Limb (tissue), 2 donors: Measurements from ENCODE around the gene SLC9C1.

Experiments
- DNase-seq, 2 donors: peaks; one replicate each; pipeline ENCODE4 v3.0.0-alpha.2; 2016; ENCODE audit errors: extremely low spot score in 2 of 2

SLC9C1 gene

DNA sequence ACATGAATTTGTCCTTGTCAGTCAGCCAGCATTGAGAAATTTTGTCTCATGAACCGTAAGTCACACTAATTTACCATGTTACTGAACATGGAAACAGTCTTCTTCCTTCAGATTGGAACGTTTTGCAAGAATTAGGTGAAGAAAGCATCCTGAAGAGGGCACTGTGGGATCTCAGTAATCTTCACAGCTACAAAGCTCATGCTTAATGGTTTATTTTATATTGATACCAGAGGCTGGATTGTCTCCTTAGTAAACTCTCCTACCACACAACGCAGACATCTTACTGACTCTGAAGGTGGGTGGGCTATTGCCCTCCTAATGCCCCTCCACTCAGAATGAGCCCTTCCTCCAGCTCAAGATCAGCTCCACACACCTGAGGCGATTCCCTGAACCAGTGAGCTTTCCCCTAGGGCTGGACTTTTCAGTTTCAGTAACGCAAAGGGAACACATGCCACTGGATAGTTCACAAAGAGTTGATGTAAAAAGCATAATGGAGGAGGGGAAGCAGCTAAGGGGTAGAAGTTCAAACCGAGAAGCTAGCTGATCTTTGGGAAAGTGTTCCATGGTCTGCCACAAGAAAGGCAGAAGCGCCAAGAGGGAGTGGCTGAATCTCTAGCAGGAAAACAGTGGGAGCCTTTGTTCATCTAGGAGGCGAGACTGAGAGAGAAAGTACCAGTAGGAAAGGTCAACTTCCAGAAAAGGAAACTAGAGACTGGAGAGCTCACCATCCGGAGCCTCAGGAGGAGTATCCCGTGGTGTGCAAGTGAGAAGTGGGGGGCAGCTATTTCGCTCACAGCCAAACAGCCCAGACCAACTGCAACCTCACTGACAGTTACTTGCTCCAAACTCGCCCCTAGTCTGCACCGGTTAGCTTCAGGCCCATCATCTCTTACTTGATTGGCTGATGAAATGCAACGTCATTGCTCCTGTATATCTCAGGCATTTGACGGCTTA lies at the start of gene SLC9C1:
SLC9C1 (minus strand) TSS at position 849 of the 954 bp plus-strand sequence. CDS start 7,425 bp downstream, outside the sequence.
- DNase-seq, result peak; percentile 52 to 84

DNA sequence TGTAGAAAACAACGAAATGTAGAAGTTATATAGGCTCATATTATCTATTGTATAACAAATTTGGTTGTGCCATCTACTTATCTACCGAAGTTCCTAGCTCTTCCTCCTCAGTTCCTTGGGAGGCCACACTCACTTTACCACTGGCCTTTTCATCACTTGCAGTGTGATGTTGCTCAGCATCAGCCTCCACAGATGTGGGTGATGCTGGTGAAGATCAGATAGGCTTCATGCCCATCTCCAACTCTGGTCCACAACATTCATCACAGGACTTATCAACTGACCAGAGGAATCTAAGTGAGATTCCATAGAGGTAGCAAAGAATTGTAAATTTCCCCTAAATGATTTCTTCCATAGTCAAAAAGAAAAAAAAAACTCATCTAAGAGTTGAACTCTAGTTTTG lies 47.4 kb upstream of the SLC9C1 start:
- DNase-seq, result no peak

DNA sequence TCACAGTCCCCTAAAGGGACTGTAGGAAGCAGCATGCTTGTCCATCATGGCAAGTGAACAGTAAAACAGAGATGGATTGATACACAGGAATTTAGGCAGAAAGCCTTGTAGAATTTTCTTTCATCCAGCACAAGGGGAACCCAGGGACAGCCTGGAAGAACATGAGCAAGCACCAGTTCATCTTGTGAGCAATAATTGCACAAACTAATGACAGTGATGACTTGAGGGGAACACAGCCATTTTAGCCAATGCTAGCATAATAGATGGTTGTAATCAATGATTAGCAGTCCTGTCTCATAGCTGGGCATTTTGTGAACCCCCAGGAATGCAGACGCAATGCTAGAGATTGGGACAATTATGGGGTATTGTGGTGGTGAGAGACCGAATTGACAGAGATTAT lies 45.6 kb upstream of the SLC9C1 start:
- DNase-seq, result no peak

DNA sequence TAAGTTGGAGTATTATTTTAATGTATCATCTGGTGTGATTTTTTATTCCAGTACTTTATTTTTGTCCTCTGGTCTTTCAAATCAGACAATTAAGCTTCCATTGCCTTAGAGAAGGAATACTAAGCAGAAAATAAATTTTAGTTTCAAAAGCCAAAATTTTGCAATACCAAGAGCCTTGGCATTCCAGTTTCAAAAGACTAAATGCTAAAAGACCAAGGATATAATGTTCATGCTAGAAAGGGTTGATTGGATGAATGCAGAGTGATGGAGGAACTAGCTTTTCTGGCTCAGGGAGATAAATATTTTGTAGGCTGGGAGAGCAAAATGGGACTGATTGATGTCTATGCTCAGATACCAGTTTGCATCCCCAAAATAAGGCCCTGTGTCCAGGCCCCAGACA lies 45.1 kb upstream of the SLC9C1 start:
- DNase-seq, result no peak

DNA sequence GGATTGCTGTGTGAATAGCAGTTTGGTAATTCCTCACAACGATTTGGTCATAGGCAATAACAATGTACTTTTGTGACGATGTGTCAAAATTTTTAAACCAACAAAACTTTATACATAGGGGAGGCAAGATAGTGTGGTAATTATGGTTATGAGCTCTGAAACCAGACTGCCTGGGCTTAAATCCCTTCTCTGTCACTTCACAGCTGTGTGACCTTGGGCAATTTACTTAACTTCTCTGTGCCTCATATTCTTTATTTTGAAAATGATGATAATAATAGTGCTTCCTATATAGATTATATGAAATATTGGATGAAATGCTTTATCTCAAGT lies 44.7 kb upstream of the SLC9C1 start:
- DNase-seq, result no peak

DNA sequence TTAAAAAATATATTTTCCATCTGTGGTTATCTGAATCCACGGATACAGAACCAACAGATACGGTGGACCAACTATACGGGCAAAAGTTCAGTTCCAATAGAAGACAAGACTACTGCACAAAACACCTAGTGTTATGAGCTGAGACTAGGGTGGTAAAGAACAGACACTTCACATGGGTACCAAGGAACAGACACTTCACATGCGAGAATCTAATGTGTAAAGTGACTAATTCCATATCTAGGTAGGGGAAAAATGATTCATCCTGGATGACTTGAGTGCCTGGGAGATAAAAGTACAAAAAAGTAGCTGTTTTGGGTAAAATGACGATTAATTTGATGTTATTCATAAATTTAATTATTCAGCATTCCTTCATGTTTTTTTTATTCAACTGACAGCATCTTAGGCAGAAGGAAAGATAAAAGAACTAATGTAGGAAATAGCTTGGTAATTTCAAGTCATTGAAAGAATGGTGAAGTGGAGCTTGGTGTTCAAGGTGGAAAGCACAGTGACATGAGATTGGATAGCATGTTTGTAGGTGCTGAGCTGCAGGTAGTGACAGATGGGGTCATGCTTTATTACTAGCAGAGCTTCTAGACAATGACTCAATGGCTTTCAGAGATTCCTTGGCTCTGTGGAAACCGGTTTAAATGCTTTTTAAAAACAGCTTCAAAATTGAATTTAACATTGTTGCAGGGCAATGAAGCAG lies 44.2 kb upstream of the SLC9C1 start:
- DNase-seq, result no peak

DNA sequence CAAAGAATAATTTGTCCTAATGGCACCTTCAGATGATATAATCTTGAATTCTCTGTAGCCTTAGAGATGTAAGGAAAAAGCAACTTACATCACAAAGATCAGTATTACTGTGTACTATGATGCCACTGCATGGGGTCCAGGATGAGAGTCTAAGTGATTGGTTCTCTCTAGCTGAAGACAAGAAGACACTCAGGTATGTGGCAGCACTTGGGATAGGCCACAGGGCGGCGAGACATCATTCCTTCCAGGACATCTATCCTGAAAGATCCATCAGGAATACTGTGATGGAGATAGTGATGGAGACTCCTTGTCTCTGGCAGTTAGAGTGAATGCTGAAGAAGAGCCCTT lies 41.4 kb upstream of the SLC9C1 start:
- no peak for DNase-seq

DNA sequence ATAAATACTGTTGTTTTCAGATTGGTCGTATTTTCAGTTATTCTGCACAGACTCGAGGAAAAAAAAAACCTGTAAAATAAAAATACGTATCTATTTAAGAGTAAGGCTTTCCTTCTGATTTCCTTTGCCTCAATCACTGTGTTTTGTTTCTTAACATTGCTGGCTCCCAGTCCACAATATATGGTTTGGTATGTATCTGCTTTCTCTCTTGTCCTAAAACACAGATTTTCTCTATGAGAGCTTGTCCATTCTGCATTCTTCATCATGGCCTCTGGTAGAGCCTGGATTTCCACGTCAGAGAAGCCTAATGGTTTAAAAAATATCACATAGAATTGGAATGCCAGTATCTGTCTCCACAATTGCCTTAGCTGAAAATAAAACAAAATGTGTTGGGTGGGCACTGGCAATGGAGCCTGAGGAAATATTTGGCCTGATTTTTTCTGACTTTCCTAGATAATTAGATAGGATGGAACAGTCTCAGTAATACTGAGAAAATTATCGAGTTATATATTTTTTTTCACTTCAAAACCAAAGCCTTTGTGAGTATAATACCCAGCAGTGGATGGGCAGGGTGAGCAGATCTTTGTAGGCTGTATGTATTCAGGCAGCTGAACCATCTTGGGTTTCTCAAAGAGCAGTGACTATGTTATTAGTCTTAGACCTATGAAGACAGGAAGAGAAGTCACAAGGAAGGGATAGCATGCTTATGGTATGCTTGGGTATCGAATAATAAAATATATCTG lies 40.8 kb upstream of the SLC9C1 start:
- DNase-seq, result no peak

DNA sequence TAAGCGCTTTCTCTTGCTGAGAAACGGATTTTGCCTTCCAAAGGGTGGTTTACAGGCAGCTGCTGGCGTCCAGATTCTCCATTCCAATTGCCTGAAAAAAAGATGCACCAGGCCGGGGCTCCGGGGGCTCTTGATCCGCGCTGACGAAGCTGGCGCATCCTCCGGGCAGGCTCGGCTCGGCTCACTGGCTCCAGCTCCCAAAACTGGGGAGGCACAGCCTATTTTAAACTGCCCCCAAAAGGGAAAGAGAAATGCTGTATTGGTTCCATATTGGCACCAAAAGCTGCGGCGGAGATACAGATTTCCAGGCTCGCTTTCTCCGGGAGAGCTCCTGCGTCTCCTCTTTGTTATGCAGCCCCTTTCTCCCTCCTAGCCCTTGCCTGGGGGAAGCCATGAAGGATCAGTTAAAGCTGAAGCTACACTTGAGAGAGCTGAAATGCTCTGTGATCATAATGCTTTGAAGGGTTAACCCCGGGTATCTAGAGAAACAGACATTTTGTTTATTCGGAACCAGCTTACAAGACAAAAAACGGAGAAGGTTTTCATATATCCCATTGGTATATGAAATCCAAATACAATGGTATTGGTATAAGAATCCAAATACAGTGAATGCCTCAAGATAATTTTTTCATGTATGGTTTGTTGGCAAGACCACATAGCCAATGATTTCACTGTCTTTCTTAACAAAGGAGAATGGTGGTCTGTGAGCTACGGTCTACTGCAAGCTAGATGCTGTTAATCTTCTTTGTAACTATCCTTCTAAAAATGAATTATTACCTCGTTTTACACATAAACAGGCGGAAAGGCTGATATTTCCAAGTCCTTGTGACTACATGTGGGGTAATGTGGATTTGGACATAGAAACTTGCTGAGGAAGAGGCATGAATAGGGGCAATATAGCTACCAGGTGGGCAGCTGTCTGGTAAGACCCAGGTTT lies 39.6 kb upstream of the SLC9C1 start:
- DNase-seq, result peak; percentile 73 to 78

DNA sequence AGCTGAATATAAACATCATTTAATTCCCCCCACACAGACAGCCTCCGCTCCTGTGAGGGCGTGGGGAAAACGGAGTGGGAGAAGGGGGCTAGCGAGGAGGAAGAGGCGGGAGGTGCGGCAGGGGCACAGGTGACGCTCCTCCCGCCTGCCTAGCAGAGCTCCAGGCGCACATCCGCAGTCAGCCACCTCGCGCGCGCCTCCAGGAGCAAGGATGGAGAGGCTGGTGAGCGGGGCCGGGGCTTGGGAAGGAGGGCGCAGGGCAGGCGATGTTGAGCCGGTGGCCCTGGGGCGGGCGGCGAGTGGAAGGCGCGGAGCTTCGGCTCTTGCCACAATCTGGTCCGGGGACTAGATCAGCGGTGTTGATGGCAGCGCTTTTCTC lies 39.0 kb upstream of the SLC9C1 start, which contains the start of gene CD200:
CD200 (plus strand) TSS at position 155 of the 379 bp plus-strand sequence; CDS start at position 212, 57 bp downstream.
- peak in 1 of 2 donors; percentile 87 for DNase-seq

DNA sequence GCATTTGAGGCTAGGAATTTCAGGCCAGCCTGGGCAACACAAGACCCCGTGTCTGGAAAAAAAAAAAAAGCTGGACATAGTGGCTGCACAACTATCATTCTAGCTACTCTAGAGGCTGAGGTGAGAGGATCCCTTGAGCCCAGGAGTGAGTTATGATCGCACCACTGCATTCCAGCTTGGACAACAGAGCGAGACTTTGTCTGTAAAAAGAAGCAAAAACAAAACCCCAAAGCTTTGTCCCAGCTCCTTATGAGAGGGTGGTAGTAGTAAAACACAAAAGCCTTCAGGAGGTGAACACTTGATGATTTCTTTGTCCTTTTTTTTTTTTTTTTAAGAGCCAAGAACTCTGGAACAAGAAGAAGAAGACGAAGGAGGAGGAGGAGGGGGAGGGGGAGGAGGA lies 37.8 kb upstream of the SLC9C1 start:
- no peak for DNase-seq

DNA sequence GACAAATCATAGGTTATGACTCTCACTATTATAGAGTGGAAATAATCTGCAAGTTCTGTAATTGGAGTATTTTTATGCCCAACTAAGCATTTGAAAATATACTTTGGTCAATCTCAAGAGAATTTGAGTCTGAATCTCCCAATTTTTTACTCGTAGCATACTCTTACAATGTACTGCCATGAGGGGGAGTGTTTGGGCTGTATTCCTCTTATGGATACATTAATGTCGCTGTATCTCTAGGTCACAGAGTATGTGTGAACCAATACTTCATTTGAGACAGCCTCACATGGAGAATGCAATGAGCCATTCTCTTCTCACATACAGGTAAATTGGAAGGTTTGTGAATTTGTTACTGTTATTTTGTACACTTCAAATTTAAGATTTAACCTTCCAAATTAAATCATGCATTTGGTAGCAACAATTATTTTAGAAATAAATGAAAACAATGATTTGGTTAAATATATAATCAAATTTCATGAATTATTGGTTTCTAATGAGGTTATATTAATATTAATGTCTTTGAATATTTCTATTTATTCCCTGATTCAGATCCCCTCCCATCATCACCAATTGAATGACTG lies 33.4 kb upstream of the SLC9C1 start:
- DNase-seq, result peak in 1 of 2 donors; percentile 81

DNA sequence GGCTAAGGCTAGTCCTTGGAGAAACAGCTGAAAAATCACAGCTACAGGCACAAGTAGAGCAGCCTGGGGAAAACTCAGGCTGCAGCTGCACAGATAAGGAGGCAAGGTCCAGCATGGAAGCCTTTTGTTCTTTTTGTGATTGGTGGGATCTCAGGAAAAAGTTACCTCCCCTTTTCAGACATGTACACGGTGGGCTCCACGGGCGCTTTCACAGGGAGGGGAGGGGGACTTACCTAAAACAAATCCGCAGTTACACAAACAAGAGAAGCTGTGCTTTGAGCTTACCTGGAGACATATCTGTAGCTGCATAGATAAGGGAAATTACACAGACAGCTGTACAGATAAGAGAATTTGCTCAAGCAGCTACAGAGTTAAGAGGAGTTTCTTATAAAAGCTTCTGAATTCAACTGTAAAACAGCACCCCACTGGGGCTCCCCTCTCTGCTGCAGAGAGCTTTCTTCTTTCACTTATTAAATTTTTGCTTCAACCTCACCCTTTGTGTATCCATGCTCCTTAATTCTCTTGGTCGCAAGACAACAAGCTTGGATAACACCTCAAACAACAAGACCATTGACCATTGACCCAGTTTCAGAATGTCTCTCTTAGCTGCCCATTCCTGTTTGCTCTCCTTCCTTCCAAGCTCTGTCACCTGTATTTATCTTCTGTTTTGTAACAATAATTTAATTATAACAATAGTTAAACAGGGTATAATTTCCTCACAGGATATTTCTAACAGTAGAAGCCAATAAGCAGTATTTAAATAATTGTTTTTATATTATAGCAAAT lies 28.0 kb upstream of the SLC9C1 start:
- no peak for DNase-seq

DNA sequence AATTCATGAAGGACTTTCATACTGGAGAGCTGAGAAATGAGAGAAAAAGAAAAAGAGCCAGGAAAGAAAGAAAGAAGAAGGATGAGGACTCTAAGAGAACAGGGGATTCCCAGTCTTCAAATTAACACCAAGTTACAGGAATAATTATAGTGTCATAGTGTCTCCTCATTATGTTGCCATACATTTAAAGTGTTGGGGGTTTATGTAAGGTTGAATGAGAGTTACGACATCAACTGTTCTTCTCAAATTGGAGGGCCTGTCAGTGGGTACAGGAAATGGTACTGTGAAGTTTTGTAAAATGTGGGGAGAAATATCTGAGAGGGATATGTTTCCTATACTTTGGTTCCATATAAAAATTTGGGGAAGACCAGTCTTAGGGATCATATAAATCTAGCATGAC lies 26.7 kb upstream of the SLC9C1 start:
- DNase-seq, result no peak

DNA sequence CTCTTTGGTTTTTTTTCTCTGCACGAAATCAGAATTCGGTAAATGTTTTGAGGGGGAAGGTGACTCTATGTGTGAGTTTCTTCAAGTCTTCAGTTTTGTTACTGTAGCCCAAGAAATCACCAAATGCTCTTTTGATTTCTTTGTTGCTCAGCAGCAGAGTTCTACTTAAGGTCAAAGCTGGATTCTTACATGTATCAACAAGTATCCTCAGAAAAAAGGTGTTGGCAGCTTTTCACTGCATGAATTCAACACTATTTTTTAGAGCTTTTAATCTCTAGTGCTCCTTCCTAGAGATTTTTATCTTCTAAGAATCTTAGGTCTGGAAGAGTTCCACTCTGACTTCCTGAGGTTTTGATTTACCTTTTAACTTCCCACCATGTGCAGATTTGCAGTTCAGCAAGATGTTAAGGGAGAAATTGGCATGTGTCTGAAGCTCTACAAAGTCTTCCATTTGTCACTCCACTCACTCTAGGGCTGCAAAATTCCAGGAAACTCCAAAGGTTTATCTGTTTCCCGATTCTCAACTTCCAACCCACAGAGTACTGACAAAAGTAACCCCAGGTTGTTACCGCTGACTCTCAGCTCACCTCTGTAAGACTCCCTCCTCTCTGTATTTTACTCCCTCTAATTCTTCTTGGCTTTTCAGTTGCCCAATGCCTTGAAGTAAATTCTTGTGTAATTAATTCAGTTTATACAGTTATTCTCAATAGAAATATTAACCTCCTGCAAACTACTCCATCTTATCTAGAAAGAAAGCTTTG lies 25.7 kb upstream of the SLC9C1 start:
- DNase-seq, result no peak

DNA sequence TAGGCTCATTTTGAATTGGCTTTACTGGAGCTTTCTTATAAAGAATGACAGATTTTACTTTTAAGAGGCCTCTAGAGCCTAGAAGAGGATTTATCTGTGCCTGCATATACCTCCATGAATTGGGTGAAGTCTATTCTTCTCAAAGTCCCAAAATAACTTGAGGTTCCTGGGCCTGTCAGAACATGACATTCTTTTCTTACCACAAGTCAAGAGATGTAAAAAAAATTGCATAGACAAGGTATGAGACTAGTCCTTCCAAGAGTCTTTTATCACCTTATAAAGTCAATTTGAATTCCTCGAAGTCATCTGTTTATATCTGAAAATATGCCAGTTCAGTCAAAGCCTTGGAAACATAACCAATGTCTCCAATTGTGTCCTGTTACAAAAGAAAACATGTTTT lies 21.8 kb upstream of the SLC9C1 start:
- DNase-seq, result no peak

DNA sequence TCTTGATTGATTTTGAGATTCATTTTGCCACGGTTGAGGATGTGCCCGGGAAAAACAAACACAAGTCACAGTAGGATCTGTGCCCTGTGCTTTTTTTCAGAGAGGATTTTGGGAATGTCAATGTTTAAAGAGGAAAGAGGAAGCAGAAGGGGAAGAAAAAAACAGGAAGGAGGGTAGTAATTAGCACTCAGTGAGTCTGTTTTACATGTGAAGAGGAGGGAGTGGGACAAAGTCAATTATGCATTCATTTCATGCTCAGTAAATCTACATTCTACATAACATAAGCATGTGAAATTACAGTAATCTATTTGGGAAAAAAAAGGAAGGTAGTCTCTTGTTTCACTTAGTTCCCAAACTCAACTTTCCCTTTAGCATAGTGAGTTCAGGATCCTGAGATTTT lies 20.6 kb upstream of the SLC9C1 start:
- no peak for DNase-seq

DNA sequence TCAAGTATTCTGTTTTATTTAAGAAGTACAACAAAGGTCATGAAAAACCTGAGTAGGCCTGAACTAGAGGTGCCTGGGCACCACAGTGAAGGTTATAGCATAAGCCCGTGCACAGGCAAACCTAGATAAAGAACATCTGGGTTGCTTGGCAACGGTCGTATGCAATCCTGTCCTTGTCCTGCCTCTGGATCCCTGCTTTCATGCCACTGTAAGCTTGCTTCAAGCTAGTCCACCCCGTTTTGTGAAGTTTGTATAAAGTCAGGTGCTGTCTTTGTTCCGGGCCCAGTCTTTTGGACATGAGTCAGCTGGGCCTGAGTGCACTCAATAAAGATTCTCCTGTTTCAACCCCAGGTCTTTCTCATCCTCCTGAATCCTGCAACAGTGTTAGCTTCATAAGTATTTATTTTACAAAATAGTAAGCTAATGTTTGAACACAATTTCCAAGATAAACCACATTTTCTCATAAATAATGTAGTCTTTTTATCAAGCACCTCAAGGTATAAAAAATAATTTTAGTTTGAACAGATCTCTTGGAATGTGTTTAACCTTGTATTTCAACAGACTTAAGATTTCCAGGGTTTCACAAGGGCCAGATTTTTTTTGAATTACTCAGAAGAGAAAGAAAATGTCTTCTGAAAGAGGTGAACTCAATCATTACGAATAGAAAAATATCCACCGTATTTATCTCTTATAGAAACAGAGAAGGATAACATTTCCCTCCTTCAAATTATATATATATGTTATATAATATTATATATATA lies 14.3 kb upstream of the SLC9C1 start:
- DNase-seq, result no peak
